ENCODE results near the gene ATP5ME. TPM values are rescaled to one million over a fixed set of nuclear protein-coding genes. Genes with fewer than 3 reads are reported as not detected.

ATP5ME gene
- total and polyA plus RNA-seq, 2 of the 13 experiments (the other 11 are each of a cell fraction or from before 2014, with no cell fraction given) = 305 to 753 TPM

- TF ChIP-seq ZBTB14 (CRISPR knock-in tag; IDR thresholded peaks at IDR 0.05) = no peak
- TF ChIP-seq ZNF557 (CRISPR knock-in tag; IDR thresholded peaks at IDR 0.05) = no peak
- peak; percentile 72; the same call in 1 of the 2 replicates for TF ChIP-seq ZBTB38 (CRISPR knock-in tag; IDR thresholded peaks at IDR 0.05)
- TF ChIP-seq KMT2B (CRISPR knock-in tag; IDR thresholded peaks at IDR 0.05) = no peak
- peak; percentile 37; the same call in 1 of the 2 replicates for TF ChIP-seq ZNF263 (CRISPR knock-in tag; IDR thresholded peaks at IDR 0.05)
- TF ChIP-seq PAWR (CRISPR knock-in tag; IDR thresholded peaks at IDR 0.05; ENCODE audit: borderline replicate concordance) = no peak
- 0 out of 2 replicates have a peak, but pooled peaks have one; percentile 88 for TF ChIP-seq ZBTB7B (CRISPR knock-in tag; IDR thresholded peaks at IDR 0.05)
- TF ChIP-seq ZNF496 (CRISPR knock-in tag; IDR thresholded peaks at IDR 0.05; ENCODE audit: insufficient replicate concordance) = no peak
- TF ChIP-seq BATF2 (CRISPR knock-in tag; IDR thresholded peaks at IDR 0.05) = no peak
- TF ChIP-seq EZH2 (conservative IDR thresholded peaks at IDR 0.05; ENCODE audit: low read depth, low read length) = no peak
- peak; percentile 70 for TF ChIP-seq TGIF2 (CRISPR knock-in tag; IDR thresholded peaks at IDR 0.05)
- TF ChIP-seq TOPORS (CRISPR knock-in tag; IDR thresholded peaks at IDR 0.05) = no peak
- no peak for TF ChIP-seq PCBP2 (optimal IDR thresholded peaks at IDR 0.05; ENCODE audit: low read depth, low read length, poor library complexity, severe bottlenecking)
- TF ChIP-seq HNF4G (IDR thresholded peaks at IDR 0.05; ENCODE audit: borderline replicate concordance, low read depth, low read length) = no peak
- TF ChIP-seq HNF4G (CRISPR knock-in tag; IDR thresholded peaks at IDR 0.05; ENCODE audit: borderline replicate concordance, low read depth) = no peak
- no peak for TF ChIP-seq ZNF766 (CRISPR knock-in tag; IDR thresholded peaks at IDR 0.05; ENCODE audit: borderline replicate concordance)
- no peak for TF ChIP-seq FUBP1 (CRISPR knock-in tag; IDR thresholded peaks at IDR 0.05; ENCODE audit: borderline replicate concordance)
- TF ChIP-seq RNF2 (conservative IDR thresholded peaks at IDR 0.05; ENCODE audit: low read depth) = no peak; the same call in 1 of the 2 replicates
- TF ChIP-seq YY1 (IDR thresholded peaks at IDR 0.05; ENCODE audit: insufficient read depth, insufficient replicate concordance, low read depth, low read length) = peak; percentile 51
- no peak for TF ChIP-seq ZNF282 (IDR thresholded peaks at IDR 0.05; ENCODE audit: partially characterized antibody)
- TF ChIP-seq KLF9 (CRISPR knock-in tag; IDR thresholded peaks at IDR 0.05; ENCODE audit: low read depth) = no peak
- no peak for TF ChIP-seq CSRNP2 (CRISPR knock-in tag; conservative IDR thresholded peaks at IDR 0.05; ENCODE audit: low read depth)
- no peak for TF ChIP-seq ZFP90 (CRISPR knock-in tag; IDR thresholded peaks at IDR 0.05; ENCODE audit: borderline replicate concordance)
- no peak; the same call in 1 of the 2 replicates for TF ChIP-seq CHD2 (IDR thresholded peaks at IDR 0.05; ENCODE audit: low read depth, low read length)
Measured at GRCh38 chr4:683982-684622, 10.0 kb upstream of the ATP5ME start (continued).

Data from HepG2 (cell line).